Activated naive CD8-positive, alpha-beta T cell (primary cell): ENCODE measurements around the gene CTSF.
"Not testable (repeated sequence)": the region's sequence is repeated elsewhere in the genome, so short reads cannot be mapped to it uniquely, and the experiment has no call there.

Source experiments
- H3K27ac Mint-ChIP-seq: one replicate; pipeline ENCODE4 v1.8.0; 2021; ENCODE audit warnings: mixed read lengths
- H3K27me3 Mint-ChIP-seq: one replicate; pipeline ENCODE4 v1.8.0; 2021; ENCODE audit warnings: mixed read lengths
- H3K36me3 Mint-ChIP-seq: one replicate; pipeline ENCODE4 v1.8.0; 2021; ENCODE audit warnings: mixed read lengths
- H3K4me1 Mint-ChIP-seq: one replicate; pipeline ENCODE4 v1.8.0; 2021; ENCODE audit warnings: low read depth, mixed read lengths
- H3K4me3 Mint-ChIP-seq: one replicate; pipeline ENCODE4 v1.8.0; 2021; ENCODE audit warnings: mild to moderate bottlenecking, mixed read lengths
- H3K9me3 Mint-ChIP-seq: one replicate; pipeline ENCODE4 v1.8.0; 2021; ENCODE audit warnings: low read depth, mixed read lengths

Gene CTSF

GRCh38 chr11:66595245-66595904 lies 27.0 kb upstream of the CTSF start:
- peaks cover 38% of the 10 kb centered on the region for H3K4me1 Mint-ChIP-seq
- H3K4me3 Mint-ChIP-seq, result peak overlapping the region; percentile 76
- no peaks in the 10 kb centered on the region for H3K9me3 Mint-ChIP-seq
- H3K27ac Mint-ChIP-seq, result peak overlapping the region; percentile 92
- no peaks in the 10 kb centered on the region for H3K27me3 Mint-ChIP-seq
- no peaks in the 10 kb centered on the region for H3K36me3 Mint-ChIP-seq

- Mint-ChIP-seq H3K27ac (peak overlapping the region; percentile 99), H3K4me1 (peaks cover 38% of the 10 kb centered on the region), H3K27me3 (no peaks in the 10 kb centered on the region), H3K9me3 (no peaks in the 10 kb centered on the region), H3K4me3 (peak overlapping the region; percentile 100), H3K36me3 (no peaks in the 10 kb centered on the region)
Observed at GRCh38 chr11:66593650-66594049, 25.2 kb upstream of the CTSF start.

GRCh38 chr11:66593303-66593635 lies 24.9 kb upstream of the CTSF start:
- Mint-ChIP-seq H3K27me3 (no peaks in the 10 kb centered on the region), H3K4me1 (peaks cover 38% of the 10 kb centered on the region), H3K36me3 (no peaks in the 10 kb centered on the region), H3K27ac (peak overlapping the region; percentile 99), H3K4me3 (peak overlapping the region; percentile 100), H3K9me3 (no peaks in the 10 kb centered on the region)

- peak within 1 kb of the TSS; percentile 99 for H3K27ac Mint-ChIP-seq
- peaks cover 37% of the 10 kb centered on the region for H3K4me1 Mint-ChIP-seq
- no peaks in the 10 kb centered on the region for H3K36me3 Mint-ChIP-seq
- H3K9me3 Mint-ChIP-seq, result no peaks in the 10 kb centered on the region
- no peaks in the 10 kb centered on the region for H3K27me3 Mint-ChIP-seq
- H3K4me3 Mint-ChIP-seq, result peak within 1 kb of the TSS; percentile 100
Observed at GRCh38 chr11:66592457-66593302, 24.3 kb upstream of the CTSF start, which contains the start of the genes CCDC87 and CCS. Gene CCDC87 (minus strand): TSS chr11:66593063. CDS start chr11:66593015, 48 bp downstream. Gene CCS (plus strand): TSS chr11:66593185. CDS start chr11:66593262, 77 bp downstream.

- H3K4me1 Mint-ChIP-seq, result peaks cover 33% of the 10 kb centered on the region
Observed at GRCh38 chr11:66591175-66591574, 22.8 kb upstream of the CTSF start.

GRCh38 chr11:66589996-66590675 lies 21.7 kb upstream of the CTSF start:
- H3K4me3 Mint-ChIP-seq, result no peak overlapping the region
- no peaks in the 10 kb centered on the region for H3K9me3 Mint-ChIP-seq
- no peak overlapping the region for H3K27ac Mint-ChIP-seq
- H3K36me3 Mint-ChIP-seq, result no peaks in the 10 kb centered on the region
- H3K27me3 Mint-ChIP-seq, result no peaks in the 10 kb centered on the region
- H3K4me1 Mint-ChIP-seq, result peaks cover 24% of the 10 kb centered on the region

More at GRCh38 chr11:66591175-66591574, 22.8 kb upstream of the CTSF start:
- Mint-ChIP-seq H3K4me3 (no peak overlapping the region), H3K9me3 (no peaks in the 10 kb centered on the region), H3K27me3 (no peaks in the 10 kb centered on the region), H3K27ac (no peak overlapping the region), H3K36me3 (no peaks in the 10 kb centered on the region)

GRCh38 chr11:66589315-66589714 lies 20.9 kb upstream of the CTSF start:
- H3K4me1 Mint-ChIP-seq, result peaks cover 15% of the 10 kb centered on the region
- H3K27ac Mint-ChIP-seq, H3K9me3 Mint-ChIP-seq, H3K27me3 Mint-ChIP-seq, H3K4me3 Mint-ChIP-seq, H3K36me3 Mint-ChIP-seq: not testable (repeated sequence)

GRCh38 chr11:66586136-66586535 lies 17.7 kb upstream of the CTSF start:
- Mint-ChIP-seq H3K4me3 (no peak overlapping the region), H3K4me1 (no peaks in the 10 kb centered on the region), H3K27ac (no peak overlapping the region), H3K27me3 (no peaks in the 10 kb centered on the region), H3K9me3 (no peaks in the 10 kb centered on the region), H3K36me3 (peaks cover 2% of the 10 kb centered on the region)

- not testable (repeated sequence) for H3K9me3 Mint-ChIP-seq, H3K4me3 Mint-ChIP-seq, H3K27ac Mint-ChIP-seq, H3K27me3 Mint-ChIP-seq, H3K4me1 Mint-ChIP-seq, H3K36me3 Mint-ChIP-seq
Observed at GRCh38 chr11:66585447-66585846, 17.0 kb upstream of the CTSF start.

- not testable (repeated sequence) for H3K4me1 Mint-ChIP-seq, H3K27me3 Mint-ChIP-seq, H3K9me3 Mint-ChIP-seq, H3K4me3 Mint-ChIP-seq, H3K27ac Mint-ChIP-seq, H3K36me3 Mint-ChIP-seq
Observed at GRCh38 chr11:66582565-66583147, 14.2 kb upstream of the CTSF start.

- no peak overlapping the region for H3K4me3 Mint-ChIP-seq
- no peaks in the 10 kb centered on the region for H3K9me3 Mint-ChIP-seq
- peaks cover 2% of the 10 kb centered on the region for H3K36me3 Mint-ChIP-seq
- H3K27ac Mint-ChIP-seq, result no peak overlapping the region
- H3K4me1 Mint-ChIP-seq, result peaks cover 10% of the 10 kb centered on the region
- peaks cover 2% of the 10 kb centered on the region for H3K27me3 Mint-ChIP-seq
Observed at GRCh38 chr11:66581261-66581660, 12.9 kb upstream of the CTSF start.

- Mint-ChIP-seq H3K36me3 (peaks cover 2% of the 10 kb centered on the region), H3K4me1 (peaks cover 10% of the 10 kb centered on the region), H3K27ac (no peak overlapping the region), H3K9me3 (no peaks in the 10 kb centered on the region), H3K27me3 (peaks cover 2% of the 10 kb centered on the region), H3K4me3 (no peak overlapping the region)
Observed at GRCh38 chr11:66580803-66581202, 12.4 kb upstream of the CTSF start.

GRCh38 chr11:66579017-66579606 lies 10.7 kb upstream of the CTSF start:
- no peaks in the 10 kb centered on the region for H3K9me3 Mint-ChIP-seq
- peaks cover 2% of the 10 kb centered on the region for H3K27me3 Mint-ChIP-seq
- peaks cover 10% of the 10 kb centered on the region for H3K4me1 Mint-ChIP-seq
- H3K4me3 Mint-ChIP-seq, result peak overlapping the region; percentile 30
- H3K36me3 Mint-ChIP-seq, result peaks cover 2% of the 10 kb centered on the region
- no peak overlapping the region for H3K27ac Mint-ChIP-seq

- no peak overlapping the region for H3K27ac Mint-ChIP-seq
- no peaks in the 10 kb centered on the region for H3K36me3 Mint-ChIP-seq
- H3K4me3 Mint-ChIP-seq, result no peak overlapping the region
- no peaks in the 10 kb centered on the region for H3K27me3 Mint-ChIP-seq
- H3K4me1 Mint-ChIP-seq, result peaks cover 8% of the 10 kb centered on the region
- no peaks in the 10 kb centered on the region for H3K9me3 Mint-ChIP-seq
Observed at GRCh38 chr11:66570850-66571180, 2.4 kb upstream of the CTSF start.
